Activated CD8-positive, alpha-beta memory T cell treated with anti-CD3 and anti-CD28 coated beads, Interleukin-2, amount 10 ng/mL, durations not matched to agents 7 days and 5 days (primary cell): Measurements from ENCODE around the gene MBOAT2. TPM values are rescaled to one million over a fixed set of nuclear protein-coding genes. Genes with fewer than 3 reads are reported as not detected.
"Not testable (repeated sequence)": the region's sequence is repeated elsewhere in the genome, so short reads cannot be mapped to it uniquely, and the experiment has no call there.

Experiments
- ATAC-seq: fragments of 150-1000 bp; cut with Tn5 transposase; one replicate; pipeline ENCODE4 v1.10.0; 2021; ENCODE audit warnings: moderate library complexity
- CTCF ChIA-PET: fragments of 350-600 bp; sonication (Branson Sonifier 250); formaldehyde crosslinking; loops from one replicate; lab custom pipeline; 2021; ENCODE audit warnings: antibody characterized with exemption; lab: Charles Lee
- DNase-seq: peaks from one replicate; pipeline ENCODE4 v3.0.0-alpha.2; 2020
- H3K27ac Mint-ChIP-seq: one replicate; pipeline ENCODE4 v1.8.0; 2021; ENCODE audit warnings: mild to moderate bottlenecking, mixed read lengths
- H3K27me3 Mint-ChIP-seq: one replicate; pipeline ENCODE4 v1.8.0; 2021; ENCODE audit warnings: mixed read lengths
- H3K36me3 Mint-ChIP-seq: one replicate; pipeline ENCODE4 v1.8.0; 2021; ENCODE audit warnings: mild to moderate bottlenecking, mixed read lengths
- H3K4me1 Mint-ChIP-seq: one replicate; pipeline ENCODE4 v1.8.0; 2021; ENCODE audit warnings: mixed read lengths
- H3K4me3 Mint-ChIP-seq: one replicate; pipeline ENCODE4 v1.8.0; 2021; ENCODE audit warnings: mild to moderate bottlenecking, moderate library complexity, mixed read lengths
- H3K9me3 Mint-ChIP-seq: one replicate; pipeline ENCODE4 v1.8.0; 2022; ENCODE audit warnings: low read depth, mixed read lengths
- total RNA-seq, 2 experiments: library from RNA; stranded (reverse); gene quantifications; one replicate each; pipeline ENCODE4 v1.2.3, GENCODE V29; 2021

The MBOAT2 gene
- total RNA-seq, 2 experiments from 2014 or later = 8.0 to 8.8 TPM

- CTCF ChIA-PET = no interaction called here
- ATAC-seq (no peak), DNase-seq (no peak)
- peaks cover 8% of the 10 kb centered on the region for H3K27me3 Mint-ChIP-seq
- H3K27ac Mint-ChIP-seq = no peak overlapping the region
- no peaks in the 10 kb centered on the region for H3K4me1 Mint-ChIP-seq
- no peaks in the 10 kb centered on the region for H3K9me3 Mint-ChIP-seq
- no peaks in the 10 kb centered on the region for H3K36me3 Mint-ChIP-seq
- H3K4me3 Mint-ChIP-seq = no peak overlapping the region
Observed at GRCh38 chr2:8915941-8916340, 87.5 kb downstream of the MBOAT2 start.

DNA sequence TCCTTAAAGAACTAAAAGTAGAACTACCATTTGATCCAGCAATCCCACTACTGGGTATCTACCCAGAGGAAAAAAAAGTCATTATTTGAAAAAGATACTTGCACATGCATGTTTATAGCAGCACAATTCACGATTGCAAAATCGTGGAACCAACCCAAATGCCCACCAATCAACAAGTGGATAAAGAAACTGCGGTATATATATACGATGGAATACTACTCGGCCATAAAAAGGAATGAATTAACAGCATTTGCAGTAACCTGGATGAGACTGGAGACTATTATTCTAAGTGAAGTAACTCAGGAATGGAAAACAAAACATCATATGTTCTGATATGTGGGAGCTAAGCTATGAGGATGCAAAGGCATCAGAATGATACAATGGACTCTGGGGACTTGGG, 89.7 kb downstream of the MBOAT2 start:
- H3K36me3 Mint-ChIP-seq, H3K27ac Mint-ChIP-seq, H3K4me1 Mint-ChIP-seq, ATAC-seq, H3K4me3 Mint-ChIP-seq, CTCF ChIA-PET, H3K9me3 Mint-ChIP-seq, DNase-seq: not testable (repeated sequence)
- peaks cover 19% of the 10 kb centered on the region for H3K27me3 Mint-ChIP-seq

- Mint-ChIP-seq H3K4me3 (no peak overlapping the region), H3K4me1 (no peaks in the 10 kb centered on the region), H3K9me3 (no peaks in the 10 kb centered on the region), H3K27ac (no peak overlapping the region), H3K36me3 (peaks cover 2% of the 10 kb centered on the region), H3K27me3 (peaks cover 17% of the 10 kb centered on the region)
- DNase-seq = no peak
- ATAC-seq = no peak
- CTCF ChIA-PET = interaction anchor here (1.4 kb wide), 1 partner anchor 15 kb away, joined by 3 read pairs; no protein-coding TSS in a partner anchor
Observed at GRCh38 chr2:8907764-8908288, 95.7 kb downstream of the MBOAT2 start.

DNA sequence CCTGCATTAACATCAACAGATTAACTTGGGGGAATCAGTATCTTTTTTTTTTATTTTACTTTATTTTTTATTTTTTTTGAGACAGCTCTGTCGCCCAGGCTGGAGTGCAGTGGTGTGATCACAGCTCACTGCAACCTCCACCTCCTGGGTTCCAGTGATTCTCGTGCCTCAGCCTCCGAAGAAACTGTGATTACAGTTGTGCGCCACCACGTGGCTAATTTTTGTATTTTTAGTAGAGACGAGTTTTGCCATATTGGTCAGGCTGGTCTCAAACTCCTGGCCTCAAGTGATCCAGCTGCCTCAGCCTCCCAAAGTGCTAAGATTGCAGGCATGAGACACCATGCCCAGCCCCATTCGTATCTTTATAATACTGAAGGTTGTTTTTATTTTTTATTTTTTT, 99.6 kb downstream of the MBOAT2 start:
- H3K27me3 Mint-ChIP-seq, H3K9me3 Mint-ChIP-seq, ATAC-seq, H3K36me3 Mint-ChIP-seq, DNase-seq, H3K4me1 Mint-ChIP-seq, H3K27ac Mint-ChIP-seq, H3K4me3 Mint-ChIP-seq, CTCF ChIA-PET: not testable (repeated sequence)

DNA sequence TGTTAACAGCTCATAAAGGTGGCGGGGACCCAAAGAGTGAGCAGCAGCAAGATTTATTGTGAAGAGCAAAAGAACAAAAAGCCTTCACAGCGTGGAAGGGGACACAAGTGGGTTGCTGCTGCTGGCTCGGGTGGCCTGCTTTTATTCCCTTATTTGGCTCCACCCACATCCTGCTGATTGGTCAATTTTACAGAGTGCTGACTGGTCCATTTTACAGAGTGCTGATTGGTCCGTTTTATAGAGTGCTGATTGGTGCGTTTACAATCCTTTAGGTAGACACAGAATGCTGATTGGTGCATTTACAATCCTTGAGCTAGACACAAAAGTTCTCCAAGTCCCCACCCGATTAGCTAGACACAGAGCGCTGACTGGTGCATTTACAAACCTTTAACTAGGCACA, 100.7 kb downstream of the MBOAT2 start:
- H3K27me3 Mint-ChIP-seq, H3K27ac Mint-ChIP-seq, H3K4me3 Mint-ChIP-seq, H3K4me1 Mint-ChIP-seq, CTCF ChIA-PET, H3K36me3 Mint-ChIP-seq, DNase-seq, ATAC-seq, H3K9me3 Mint-ChIP-seq: not testable (repeated sequence)

DNA sequence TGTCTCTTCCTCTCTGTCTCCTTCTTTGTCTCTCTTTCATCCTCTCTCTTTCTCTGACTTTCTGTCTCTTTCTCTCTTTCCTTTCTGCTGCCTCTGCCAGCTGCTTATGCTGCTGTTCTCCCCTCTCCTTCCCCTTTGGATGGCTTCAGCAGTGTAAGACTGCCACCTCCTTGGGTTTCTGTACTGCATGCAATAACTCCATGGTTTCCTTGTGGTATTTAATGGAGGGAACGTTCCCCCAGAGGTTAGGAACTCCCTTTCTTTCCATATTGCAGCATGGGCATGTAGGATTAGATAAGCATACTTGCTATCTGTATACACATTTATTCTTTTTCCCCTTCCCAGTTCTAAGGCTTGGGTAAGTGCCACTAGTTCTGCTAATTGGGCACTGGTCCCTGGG, 106.3 kb downstream of the MBOAT2 start:
- H3K36me3 Mint-ChIP-seq, H3K9me3 Mint-ChIP-seq, H3K27me3 Mint-ChIP-seq, H3K27ac Mint-ChIP-seq, H3K4me3 Mint-ChIP-seq, CTCF ChIA-PET, ATAC-seq, H3K4me1 Mint-ChIP-seq, DNase-seq: not testable (repeated sequence)

DNA sequence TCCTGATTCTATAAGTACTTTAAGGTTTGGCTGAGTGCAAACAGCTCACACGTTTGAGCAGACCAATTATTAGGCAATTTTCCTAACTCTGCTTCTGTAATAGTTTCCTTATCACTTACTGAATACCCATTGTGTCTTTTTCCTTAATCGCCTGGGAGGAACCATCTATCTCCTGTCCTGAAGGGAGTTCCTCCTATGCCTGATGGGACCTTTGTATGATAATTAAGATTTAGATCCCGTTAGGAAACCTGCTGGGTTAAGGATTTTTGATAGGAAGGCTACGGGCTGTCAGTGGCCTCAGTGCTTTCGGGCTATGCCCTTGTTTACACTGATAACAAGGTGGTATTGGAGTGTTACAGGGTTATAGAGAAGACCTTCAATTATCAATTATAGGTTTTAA, 106.8 kb downstream of the MBOAT2 start:
- DNase-seq, H3K4me1 Mint-ChIP-seq, H3K27ac Mint-ChIP-seq, ATAC-seq, H3K9me3 Mint-ChIP-seq, H3K36me3 Mint-ChIP-seq, CTCF ChIA-PET, H3K4me3 Mint-ChIP-seq, H3K27me3 Mint-ChIP-seq: not testable (repeated sequence)

DNA sequence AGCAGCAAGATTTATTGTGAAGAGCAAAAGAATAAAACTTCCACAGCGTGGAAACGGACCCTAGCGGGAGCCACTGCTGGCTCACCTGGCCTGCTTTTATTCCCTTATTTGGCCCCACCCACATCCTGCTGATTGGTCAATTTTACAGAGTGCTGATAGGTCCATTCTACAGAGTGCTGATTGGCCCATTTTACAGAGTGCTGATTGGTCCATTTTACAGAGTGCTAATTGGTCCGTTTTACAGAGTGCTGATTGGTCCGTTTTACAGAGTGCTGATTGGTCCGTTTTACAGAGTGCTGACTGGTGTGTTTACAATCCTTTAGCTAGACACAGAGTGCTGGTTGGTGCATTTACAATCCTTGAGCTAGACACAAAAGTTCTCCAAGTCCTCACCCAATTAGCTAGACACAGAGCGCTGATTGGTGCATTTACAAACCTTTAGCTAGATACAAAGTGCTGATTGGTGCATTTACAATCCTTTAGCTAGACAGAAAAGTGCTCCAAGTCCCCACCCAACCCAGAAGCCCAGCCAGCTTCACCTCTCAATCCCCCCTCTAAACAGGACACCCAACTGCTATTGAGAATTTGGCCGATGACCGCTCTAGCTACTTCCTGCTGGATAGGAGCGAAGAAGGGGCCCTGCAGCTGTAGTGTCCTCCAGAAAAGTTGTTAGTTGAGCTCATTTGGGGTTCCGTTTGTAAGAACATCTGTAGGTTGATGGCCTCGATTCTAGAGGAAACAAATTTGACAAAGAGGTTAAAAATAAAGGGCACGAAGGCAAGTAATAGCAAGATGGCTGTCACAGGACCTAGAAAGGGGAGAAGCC, 108.2 kb downstream of the MBOAT2 start:
- CTCF ChIA-PET, H3K4me3 Mint-ChIP-seq, ATAC-seq: not testable (repeated sequence)

DNA sequence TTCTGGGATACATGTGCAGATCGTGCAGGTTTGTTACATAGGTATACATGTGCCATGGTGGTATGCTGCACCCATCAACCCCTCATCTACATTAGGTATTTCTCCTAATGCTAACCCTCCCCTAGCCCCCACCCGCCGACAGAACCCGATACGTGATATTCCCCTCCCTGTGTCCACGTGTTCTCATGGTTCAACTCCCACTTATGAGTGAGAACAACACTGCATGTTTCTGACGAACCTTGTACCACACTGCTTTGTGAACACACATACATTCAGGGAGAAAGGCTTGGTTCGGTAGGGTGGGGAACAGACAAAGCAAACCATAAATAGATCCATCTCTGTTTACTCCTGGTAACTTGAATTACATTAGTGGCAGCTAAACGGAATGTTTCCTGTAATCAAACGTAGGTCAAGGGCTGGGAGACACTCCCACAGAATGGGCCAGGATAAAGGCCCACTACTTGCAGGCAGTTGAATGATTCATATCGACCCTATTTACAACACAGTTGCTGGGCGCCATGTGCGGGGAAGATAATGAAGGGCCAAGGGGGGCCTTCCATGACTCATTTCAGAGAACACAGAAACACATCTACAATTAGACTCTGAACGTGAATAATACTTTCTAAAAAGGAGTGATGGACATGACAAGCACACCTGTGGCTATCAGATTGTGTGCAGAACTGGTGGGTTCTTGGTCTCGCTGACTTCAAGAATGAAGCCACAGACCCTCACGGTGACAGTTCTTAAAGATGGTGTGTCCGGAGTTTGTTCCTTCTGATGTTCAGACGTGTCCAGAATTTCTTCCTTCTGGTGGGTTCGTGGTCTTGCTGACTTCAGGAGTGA, 109.3 kb downstream of the MBOAT2 start:
- Mint-ChIP-seq H3K9me3 (no peaks in the 10 kb centered on the region), H3K36me3 (no peaks in the 10 kb centered on the region), H3K4me3 (no peak overlapping the region), H3K27me3 (no peaks in the 10 kb centered on the region), H3K4me1 (no peaks in the 10 kb centered on the region), H3K27ac (no peak overlapping the region)
- DNase-seq (no peak), ATAC-seq (no peak)
- CTCF ChIA-PET = no interaction called here

More for the DNA sequence above, 108.2 kb downstream of the MBOAT2 start:
- H3K4me1 Mint-ChIP-seq, H3K27me3 Mint-ChIP-seq, H3K36me3 Mint-ChIP-seq, H3K27ac Mint-ChIP-seq, DNase-seq, H3K9me3 Mint-ChIP-seq: not testable (repeated sequence)

DNA sequence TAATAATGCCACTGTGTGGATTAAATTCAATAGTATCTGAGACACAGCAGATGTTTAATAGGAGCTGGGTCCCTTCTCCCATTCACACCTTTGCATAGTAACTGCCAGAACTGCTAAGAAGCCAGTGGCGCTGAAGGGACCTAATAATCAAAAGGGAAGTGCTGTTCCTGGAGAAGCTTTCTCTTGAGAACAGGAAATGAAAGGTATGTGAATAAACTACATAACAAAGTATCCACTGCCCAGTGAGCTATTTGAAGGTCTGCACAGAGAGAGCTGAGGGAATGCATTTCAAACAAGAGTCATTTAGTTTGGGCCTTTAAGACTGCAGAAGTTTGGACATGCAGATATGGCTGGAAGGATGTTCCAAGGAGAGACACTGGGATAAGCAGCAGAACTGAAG, 110.0 kb downstream of the MBOAT2 start:
- ATAC-seq = no peak
- Mint-ChIP-seq H3K36me3 (no peaks in the 10 kb centered on the region), H3K27ac (no peak overlapping the region), H3K9me3 (no peaks in the 10 kb centered on the region), H3K4me3 (no peak overlapping the region), H3K27me3 (no peaks in the 10 kb centered on the region), H3K4me1 (no peaks in the 10 kb centered on the region)
- DNase-seq = no peak
- CTCF ChIA-PET = no interaction called here

DNA sequence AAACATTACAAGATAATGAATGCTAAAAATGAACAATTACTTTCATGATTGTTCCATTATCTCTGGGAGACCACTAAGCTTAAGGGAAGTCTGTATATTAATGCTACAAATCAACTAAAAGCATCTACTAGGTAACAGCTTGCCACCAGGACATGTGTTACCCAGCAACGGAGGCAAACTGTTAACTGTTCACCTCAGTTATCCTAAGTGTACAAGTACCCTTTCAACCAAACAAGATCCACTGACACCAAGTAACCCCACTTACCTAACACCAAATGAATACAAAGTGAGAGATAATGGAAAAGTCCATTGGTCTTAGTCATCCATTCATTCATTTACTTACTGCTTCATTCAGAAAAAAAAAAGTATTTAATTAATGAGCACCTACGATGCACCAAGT, 111.4 kb downstream of the MBOAT2 start:
- Mint-ChIP-seq H3K36me3 (no peaks in the 10 kb centered on the region), H3K27ac (no peak overlapping the region), H3K4me3 (no peak overlapping the region), H3K9me3 (no peaks in the 10 kb centered on the region), H3K27me3 (no peaks in the 10 kb centered on the region), H3K4me1 (no peaks in the 10 kb centered on the region)
- DNase-seq (no peak), ATAC-seq (no peak)
- CTCF ChIA-PET = interaction anchor here (0.5 to 0.6 kb wide), 2 partner anchors 32 to 1207 kb away, joined by 4 to 5 read pairs; no protein-coding TSS in a partner anchor

DNA sequence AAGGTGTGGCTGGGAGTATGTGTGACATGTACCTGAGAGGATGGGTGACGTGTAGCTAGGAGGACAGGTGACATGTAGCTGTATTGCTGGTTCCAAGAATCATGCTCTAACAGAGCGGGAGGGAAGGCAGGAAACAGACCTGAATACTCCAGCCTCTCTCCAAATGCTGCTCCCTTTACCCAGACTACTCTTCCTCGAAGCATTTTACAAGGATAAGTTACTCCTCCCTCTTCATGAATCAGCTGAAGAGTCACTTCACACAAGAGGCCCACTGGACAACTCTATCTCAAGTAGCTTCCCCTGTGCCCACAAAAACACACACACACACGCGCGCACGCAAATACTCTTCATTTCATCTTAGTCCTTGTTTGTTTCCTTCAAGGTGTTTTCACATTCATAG, 113.5 kb downstream of the MBOAT2 start:
- H3K4me3 Mint-ChIP-seq = no peak overlapping the region
- no peaks in the 10 kb centered on the region for H3K9me3 Mint-ChIP-seq
- H3K27me3 Mint-ChIP-seq = peaks cover 3% of the 10 kb centered on the region
- ATAC-seq = no peak
- no peak overlapping the region for H3K27ac Mint-ChIP-seq
- H3K4me1 Mint-ChIP-seq = peaks cover 3% of the 10 kb centered on the region
- CTCF ChIA-PET = no interaction called here
- no peaks in the 10 kb centered on the region for H3K36me3 Mint-ChIP-seq
- no peak for DNase-seq

- H3K36me3 Mint-ChIP-seq = no peaks in the 10 kb centered on the region
- H3K27me3 Mint-ChIP-seq = peaks cover 5% of the 10 kb centered on the region
- no peak for ATAC-seq
- CTCF ChIA-PET = no interaction called here
- H3K9me3 Mint-ChIP-seq = no peaks in the 10 kb centered on the region
- H3K4me1 Mint-ChIP-seq = peaks cover 3% of the 10 kb centered on the region
- H3K27ac Mint-ChIP-seq = no peak overlapping the region
- DNase-seq = no peak
- no peak overlapping the region for H3K4me3 Mint-ChIP-seq
Observed at GRCh38 chr2:8888963-8889362, 114.5 kb downstream of the MBOAT2 start.
